Measurements from ENCODE around the gene LRTM1.

LRTM1 gene

GRCh38 chr3:54939557-54940300, 11.9 kb upstream of the LRTM1 start:
- DNase-seq: no peak

GRCh38 chr3:54936561-54936960, 8.7 kb upstream of the LRTM1 start:
- DNase-seq: no peak

- no peak for DNase-seq
Measured at GRCh38 chr3:54935869-54936268, 8.0 kb upstream of the LRTM1 start.

- no peak for DNase-seq
Measured at GRCh38 chr3:54932606-54933005, 4.7 kb upstream of the LRTM1 start.

- no peak for DNase-seq
Measured at GRCh38 chr3:54931182-54931581, 3.3 kb upstream of the LRTM1 start.

- no peak for DNase-seq
Measured at GRCh38 chr3:54918516-54918915, 9.3 kb downstream of the LRTM1 start.

- no peak for DNase-seq
Measured at GRCh38 chr3:54917862-54918261, 10.0 kb downstream of the LRTM1 start.

GRCh38 chr3:54917174-54917573, 10.7 kb downstream of the LRTM1 start:
- DNase-seq: no peak

- no peak for DNase-seq
Measured at GRCh38 chr3:54916732-54917131, 11.1 kb downstream of the LRTM1 start.

- DNase-seq: no peak
Measured at GRCh38 chr3:54915976-54916375, 11.9 kb downstream of the LRTM1 start.

- no peak for DNase-seq
Measured at GRCh38 chr3:54915181-54915580, 12.7 kb downstream of the LRTM1 start.

GRCh38 chr3:54914180-54914579, 13.7 kb downstream of the LRTM1 start:
- DNase-seq: no peak

- no peak for DNase-seq
Measured at GRCh38 chr3:54909191-54909590, 18.7 kb downstream of the LRTM1 start.

GRCh38 chr3:54906763-54907162, 21.1 kb downstream of the LRTM1 start:
- no peak for DNase-seq

- DNase-seq: no peak
Measured at GRCh38 chr3:54905920-54906319, 21.9 kb downstream of the LRTM1 start.

- no peak for DNase-seq
Measured at GRCh38 chr3:54905261-54905888, 22.5 kb downstream of the LRTM1 start.

- DNase-seq: no peak
Measured at GRCh38 chr3:54901906-54902685, 25.8 kb downstream of the LRTM1 start.

GRCh38 chr3:54900838-54901591, 26.8 kb downstream of the LRTM1 start:
- no peak for DNase-seq

- DNase-seq: no peak
Measured at GRCh38 chr3:54899273-54899672, 28.6 kb downstream of the LRTM1 start.

GRCh38 chr3:54897028-54897711, 30.7 kb downstream of the LRTM1 start:
- DNase-seq: no peak

- no peak for DNase-seq
Measured at GRCh38 chr3:54895613-54896012, 32.2 kb downstream of the LRTM1 start.

- no peak for DNase-seq
Measured at GRCh38 chr3:54892168-54892567, 35.7 kb downstream of the LRTM1 start.

GRCh38 chr3:54891540-54891897, 36.3 kb downstream of the LRTM1 start:
- no peak for DNase-seq

Measured in activated gamma-delta T cell treated with Interleukin-2 at 50 U/mL for 16 hours (primary cell).